NK-92 treated with Interleukin-12 subunit alpha and Interleukin-12 subunit beta, amount 100 ng/mL, for 24 hours (cell line): ENCODE data around the gene ITCH.
A peak's percentile ranks its signal among the peaks of the same experiment; 100 is the strongest.

ENCODE experiments used
- DNase-seq: peaks from one replicate; lab custom pipeline; 2025; lab: John Stamatoyannopoulos, UW

Gene ITCH

DNA sequence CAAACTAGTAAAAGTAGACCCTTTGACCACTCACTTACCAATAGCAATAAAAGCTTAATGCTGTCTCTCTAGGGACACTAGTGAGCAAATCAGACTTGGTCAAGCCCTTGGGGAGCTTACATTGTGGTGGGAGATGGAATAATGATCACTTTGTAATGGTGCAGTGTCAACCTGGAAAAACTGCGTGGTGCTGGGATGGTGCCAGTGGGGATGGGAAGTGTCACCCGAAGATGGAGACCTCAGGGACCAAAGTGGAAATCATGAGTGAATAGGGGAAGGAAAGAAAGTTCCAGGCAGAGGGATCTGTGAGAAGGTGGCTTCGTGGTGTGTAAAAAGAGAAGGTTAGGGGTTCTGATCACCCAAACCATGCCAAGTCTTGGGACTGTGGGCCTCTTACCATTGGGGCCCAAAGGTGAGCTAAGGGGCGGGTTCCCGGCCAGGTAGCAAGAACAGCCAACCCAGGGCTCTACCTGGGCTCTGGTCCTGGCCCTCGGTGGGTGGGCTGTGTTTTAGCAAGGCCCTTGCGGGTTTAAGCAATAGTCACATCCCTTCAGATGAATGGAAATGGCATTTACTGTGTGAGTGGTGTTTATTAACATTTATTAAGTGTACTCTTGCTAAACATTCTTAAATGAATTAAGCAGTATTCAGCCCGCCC, 168.7 kb downstream of the ITCH start:
- DNase-seq, result no peak

DNA sequence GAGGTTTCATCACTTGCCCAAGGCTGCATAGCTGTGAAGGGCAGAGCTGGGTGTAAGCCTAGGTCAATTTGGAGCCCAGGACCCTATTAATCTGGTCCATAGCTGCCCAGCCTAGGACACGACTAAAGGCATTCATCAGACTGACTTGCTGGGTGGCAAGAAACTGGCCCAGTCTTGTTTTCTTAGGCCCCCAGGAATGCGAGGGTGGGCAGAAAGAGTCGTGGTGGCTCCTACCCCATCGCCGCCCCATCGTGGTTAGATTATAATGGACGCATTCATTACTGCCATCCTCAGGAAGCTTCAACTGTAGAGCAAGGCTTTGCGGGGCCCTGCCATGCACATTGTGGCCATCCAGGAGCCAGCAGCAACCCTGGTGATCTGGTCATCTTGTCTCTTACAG, 169.2 kb downstream of the ITCH start:
- no peak for DNase-seq

DNA sequence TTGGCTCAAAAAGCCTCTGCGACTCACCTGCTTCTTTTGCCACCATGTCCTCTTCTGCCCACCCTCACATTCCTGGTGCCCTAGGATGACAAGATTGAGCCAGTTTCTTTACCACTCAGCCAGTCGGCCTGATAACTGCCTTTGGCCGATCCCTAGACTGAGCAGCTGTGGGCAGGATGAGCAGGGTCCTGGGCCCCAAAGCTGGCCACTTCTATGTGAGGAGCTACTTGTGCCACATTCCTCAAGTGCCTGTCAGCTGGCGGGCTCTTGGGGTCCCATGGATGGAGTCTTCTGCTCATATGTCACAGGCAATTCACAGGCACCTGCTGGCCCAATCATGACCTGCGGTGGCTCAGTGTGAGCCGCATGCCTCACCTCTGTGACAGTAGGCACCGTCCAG, 169.7 kb downstream of the ITCH start:
- DNase-seq, result no peak

DNA sequence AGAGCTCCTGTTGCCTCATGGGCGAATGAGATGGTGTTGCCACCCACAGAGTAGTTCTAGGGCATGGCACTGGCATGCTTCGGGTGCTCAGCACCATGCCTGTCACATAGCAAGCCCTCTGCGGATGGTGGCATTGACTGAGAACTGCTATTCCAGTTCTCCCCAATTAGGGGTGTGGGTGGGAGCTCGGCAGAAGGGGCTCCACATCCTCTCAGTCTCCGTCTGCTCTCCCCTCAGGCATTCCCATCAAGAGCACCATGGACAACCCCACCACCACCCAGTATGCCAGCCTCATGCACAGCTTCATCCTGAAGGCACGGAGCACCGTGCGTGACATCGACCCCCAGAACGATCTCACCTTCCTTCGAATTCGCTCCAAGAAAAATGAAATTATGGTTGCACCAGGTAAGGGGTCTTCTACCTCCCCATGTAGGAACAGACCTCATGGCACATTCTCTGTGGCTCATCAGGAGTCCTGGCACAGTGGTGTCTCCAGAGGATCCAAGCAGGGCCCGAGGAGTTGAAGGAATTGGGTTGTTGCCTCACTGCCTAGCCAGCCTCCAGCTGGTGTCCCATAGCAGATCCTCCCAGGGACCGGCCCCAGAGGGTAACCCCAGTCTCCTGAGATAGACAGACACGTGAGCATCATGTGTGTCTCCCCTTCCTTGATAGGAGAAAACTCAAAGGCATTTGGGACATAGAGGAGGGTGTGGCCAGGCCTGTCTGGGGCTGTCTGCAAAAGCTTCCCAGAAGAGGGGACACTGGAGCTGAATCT, 171.5 kb downstream of the ITCH start:
- no peak for DNase-seq

DNA sequence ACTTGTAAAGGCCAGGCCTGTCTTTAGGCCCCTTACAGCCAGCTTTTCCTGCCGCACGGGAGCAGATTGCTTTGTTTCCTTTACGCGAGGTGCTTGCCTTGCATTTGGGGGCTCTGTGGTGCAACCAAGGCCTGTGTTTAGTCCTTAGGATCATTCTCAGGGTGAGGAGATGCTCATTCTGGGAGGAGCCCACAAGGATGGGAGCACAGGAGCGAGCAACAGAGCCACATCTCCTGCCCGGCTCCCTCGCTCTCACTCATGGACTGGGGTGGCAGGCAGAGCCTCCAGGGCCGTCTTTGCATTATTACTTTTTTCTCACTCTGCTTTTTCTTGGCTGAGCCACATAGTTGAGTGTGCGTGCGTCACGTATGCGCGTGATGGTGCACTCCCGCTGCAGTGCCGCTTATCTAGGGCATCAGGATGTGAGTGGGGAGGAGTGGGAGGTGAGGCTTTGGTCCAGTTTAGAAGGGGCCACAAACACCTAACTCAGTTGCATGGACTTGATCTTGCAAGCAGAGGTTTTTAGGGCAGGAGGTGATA, 172.3 kb downstream of the ITCH start:
- no peak for DNase-seq

DNA sequence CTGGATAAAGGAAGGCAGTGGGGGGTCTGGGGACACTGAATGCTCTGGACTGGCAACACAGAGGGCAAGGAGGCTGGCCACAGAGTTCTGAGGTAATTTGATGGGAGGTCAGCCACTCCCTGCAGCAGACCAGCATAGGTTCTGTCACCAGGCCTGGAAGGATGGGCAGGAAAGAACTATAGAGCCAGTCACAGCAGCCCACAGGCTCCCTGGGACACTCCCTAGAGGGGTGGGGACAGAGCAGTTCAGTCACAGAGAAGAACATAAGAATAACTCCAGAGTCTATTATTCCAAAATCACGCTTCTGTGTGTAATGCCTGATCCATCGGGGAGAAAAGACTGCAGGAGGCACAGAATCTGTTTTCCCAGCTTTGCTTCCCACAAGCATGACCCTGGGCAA, 172.8 kb downstream of the ITCH start:
- no peak for DNase-seq

DNA sequence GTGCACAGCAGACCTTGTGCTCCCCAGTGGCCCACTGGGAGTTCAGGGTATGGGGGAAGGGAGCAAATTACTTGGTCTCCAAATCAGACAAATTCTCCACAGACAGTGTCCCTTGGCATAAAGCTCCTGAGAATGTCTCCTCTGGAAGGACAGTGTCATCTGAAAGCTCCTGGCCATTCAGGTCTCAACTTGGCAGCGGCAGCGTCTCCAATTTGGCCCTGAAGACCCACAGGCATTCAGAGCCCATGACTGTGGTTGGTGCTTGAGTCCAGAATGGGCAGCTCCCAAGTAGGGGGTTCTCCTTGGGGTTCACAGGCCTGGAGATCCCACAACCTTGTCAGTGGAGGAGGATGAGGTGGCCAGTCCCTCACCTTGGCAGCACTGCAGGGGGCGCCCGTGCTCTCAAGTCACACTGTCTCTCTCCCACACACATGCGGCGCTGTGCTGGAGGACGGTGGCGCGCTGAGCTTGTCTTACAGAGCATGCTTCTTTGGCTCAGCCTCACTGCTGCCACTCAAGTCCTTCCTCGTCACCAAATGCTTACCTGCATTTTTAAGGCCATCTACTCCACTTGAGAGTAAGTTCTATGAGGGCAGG, 173.8 kb downstream of the ITCH start:
- DNase-seq, result no peak

DNA sequence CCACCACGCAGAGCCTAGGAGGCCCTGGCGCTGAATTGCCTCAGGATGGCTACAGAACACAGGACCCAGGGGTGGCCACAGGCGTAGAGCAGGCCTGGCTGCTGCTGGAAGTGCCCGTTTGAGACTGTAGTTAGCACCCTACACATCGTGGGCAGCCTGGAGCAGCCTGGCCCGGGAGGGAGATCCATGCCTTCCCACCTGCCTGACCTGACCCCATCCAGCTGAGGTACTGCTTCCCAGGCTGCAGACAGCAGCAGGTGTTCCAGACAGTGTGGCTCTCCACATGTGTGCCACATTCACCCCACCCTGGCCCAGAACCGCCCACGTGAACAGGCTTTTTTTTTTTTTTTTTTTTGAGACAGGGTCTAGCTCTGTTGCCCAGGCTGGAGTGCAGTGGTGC, 174.6 kb downstream of the ITCH start:
- no peak for DNase-seq

DNA sequence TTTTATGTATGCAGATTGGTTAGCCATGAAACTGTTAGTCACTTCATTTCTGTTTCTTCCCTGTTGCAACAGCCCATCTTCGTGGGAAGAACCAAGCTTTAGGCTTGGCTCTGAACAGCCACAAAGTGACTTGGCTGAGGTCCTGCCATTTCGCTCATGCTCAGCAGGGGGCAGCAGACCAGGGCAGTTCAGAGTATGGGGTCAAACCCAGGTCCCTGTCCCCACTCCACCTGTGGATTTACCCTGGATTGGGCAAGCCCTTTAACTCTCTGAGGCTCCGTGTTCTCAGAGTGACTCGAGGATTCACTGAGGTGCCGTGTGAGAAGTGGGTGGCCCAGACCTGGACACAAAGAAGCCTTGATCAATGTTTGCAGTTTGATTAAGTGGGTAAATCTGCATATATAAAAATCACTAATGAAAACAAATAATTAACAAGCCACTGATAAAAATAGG, 175.6 kb downstream of the ITCH start:
- peak; percentile 30 for DNase-seq

DNA sequence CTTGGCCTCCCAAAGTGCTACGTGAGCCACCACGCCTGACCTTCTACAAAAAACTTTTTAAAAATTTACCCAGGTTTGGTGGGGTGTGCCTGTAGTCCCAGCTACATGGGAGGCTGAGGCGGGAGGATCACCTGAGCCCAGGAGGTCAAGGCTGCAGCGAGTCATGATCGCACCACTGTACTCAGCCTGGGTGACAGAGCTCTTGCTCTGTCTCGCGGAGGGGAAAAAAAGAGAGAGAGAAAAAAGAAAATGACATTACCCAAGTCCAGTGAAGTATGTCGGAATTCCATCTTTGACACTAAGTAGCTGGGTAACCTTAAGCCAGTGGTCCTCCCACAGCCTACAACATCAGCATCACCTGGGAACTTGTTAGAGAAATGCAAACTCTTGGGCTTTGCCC, 176.7 kb downstream of the ITCH start:
- DNase-seq, result no peak

DNA sequence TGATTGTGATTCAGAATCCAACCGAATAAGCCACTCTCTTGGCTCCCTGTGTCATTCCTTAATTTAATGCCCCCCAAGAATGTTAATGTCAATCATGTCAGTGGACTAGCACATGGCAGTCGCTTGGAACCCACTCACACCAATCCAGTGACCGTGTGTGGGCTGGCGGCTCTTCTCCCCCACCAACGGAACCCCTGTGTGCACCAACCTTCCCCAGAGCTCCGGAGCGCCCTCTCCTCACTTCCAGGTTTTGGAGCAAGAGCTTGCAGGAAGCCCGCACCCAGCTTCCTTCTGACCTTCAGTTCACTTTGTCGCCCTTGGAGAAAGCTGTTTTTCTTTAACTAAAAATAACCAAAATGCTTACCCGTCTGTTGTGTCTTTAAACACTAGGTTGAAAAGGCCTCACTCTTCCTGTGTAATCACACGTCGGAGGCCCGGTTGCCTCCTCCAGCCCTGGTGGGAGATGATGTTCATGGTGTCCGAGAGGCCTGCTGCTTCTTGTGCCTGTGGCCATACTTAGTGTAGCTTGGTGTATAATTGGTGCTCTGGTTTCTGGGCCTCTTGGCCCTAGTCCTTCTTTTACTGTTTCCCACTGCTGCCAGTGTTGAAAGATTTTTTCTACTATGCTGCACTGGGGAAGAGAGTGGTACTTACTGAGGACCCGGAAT, 177.7 kb downstream of the ITCH start:
- DNase-seq, result no peak

DNA sequence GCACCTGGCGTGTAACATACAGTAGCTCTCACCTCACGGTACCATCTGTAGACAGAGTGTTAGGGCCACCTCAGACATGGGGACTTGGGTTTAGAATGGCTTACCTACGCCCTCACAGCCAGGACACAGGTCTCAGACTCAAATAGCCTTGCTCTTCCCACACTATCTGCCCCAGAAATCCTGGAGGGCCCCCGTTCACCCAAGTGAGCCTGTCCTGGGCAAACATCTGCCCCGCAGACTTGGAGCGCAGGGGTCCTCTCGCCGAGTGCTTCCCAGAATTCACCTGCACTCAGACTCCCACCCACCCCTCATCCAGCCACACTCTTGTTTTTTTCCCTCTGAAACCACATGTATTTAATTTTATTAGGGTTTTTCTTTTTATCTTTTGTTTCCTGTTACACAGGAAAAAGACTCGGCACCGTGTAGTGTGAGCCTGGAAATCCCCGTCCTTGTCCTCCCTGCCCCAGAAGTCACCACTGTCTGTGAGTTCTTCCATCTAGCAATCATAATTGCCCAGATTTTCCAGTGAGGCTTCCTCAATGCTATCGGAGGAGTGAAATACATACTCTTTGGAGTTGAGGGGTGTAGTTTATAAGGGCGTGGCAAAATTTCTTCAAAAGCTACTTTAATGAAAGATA, 178.3 kb downstream of the ITCH start:
- no peak for DNase-seq

DNA sequence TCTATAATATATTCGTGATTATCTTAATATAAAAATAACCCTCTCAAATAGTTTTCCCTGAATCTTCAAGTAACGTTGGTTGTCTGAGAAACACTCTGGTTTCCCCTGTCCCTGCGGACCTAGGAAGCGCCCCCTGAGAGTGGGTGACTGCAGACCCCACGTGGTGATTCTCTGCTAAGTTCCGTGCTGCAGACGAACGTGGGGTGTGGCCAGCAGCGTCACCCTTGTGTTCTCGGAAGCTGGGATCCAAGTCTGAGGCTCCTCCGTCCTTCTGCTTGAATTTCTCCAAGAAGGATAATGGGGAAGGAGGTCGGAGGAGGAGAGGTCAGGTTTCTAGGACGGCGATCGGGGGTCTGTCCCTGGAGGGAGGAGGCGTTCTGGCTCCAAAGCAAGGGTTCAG, 178.8 kb downstream of the ITCH start:
- DNase-seq, result no peak

DNA sequence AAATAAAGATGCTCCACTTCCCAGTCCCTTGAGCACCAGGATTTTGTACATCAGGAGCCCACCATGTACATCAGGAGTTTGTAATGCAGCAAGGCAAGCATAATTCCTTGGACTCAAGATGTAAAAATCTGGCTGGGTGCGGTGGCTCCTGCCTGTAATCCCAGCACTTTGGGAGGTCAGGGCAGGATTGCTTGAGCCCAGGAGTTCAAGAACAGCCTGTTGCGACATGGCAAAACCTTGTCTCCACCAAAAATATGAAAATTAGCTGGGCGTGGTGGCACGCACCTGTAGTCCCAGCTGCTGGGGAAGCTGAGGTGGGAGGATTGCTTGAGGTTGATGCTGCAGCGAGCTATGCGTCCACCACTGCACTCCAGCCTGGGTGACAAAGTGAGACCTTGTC, 179.4 kb downstream of the ITCH start:
- DNase-seq, result no peak

DNA sequence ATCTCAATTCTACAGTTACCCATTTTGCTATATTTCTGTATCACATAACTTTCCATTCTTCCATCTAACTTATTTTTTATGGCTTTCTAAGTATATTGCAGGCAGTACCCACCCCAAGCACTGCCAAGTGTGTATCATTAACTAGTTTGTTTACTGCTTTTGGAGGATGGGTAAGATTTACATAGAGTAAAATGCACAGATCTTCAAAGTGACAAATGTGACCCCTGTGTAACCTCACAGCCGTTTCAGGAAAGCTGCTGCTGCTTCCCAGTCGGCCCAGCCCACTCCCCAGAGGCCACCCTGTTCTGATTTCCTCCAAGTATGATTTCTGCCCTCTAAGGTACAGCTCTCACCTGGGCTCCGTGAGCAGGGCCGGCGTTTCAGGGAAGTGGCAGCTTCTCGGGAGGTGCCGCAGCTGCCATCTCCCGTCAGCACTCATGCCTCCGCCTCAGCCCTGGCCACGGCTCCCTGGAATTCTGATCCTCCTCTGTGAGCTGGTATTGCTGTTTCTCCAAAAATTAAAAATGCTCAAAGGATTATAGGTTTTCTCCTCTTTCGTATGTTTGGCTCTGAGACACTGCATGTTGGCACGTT, 180.5 kb downstream of the ITCH start:
- DNase-seq, result no peak

DNA sequence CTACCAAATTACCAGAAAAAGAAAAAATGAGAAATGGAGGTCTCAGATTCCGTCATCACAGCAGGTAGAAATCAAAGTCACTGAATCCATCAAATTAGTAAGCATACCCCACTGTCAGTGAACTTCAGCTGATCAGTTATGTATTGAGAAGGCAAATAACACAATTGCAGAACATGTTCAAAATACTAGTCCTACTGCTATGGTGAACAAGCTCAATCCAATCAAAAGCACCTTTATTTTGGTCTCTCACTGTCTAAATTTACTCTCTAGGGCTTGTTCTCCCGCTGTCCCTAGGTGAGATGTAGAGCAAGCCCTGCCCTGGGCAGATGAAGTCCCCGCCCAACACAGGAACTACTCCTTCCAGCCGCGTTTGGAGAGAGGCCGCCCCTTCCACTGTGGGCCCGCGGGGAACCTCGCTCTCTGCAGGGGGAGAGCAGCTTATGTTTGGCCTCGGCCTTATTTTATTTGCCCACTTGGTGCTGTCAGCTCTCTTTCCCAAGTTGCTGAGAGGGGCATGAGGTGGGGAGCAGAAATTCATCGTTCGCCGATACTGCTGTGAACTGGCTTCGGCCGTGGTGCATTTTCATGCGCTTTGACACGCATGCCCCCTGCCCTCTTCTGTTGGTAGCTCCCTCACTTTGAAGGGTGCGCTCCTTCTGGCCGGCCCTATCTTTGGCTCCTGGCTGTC, 181.2 kb downstream of the ITCH start:
- no peak for DNase-seq

DNA sequence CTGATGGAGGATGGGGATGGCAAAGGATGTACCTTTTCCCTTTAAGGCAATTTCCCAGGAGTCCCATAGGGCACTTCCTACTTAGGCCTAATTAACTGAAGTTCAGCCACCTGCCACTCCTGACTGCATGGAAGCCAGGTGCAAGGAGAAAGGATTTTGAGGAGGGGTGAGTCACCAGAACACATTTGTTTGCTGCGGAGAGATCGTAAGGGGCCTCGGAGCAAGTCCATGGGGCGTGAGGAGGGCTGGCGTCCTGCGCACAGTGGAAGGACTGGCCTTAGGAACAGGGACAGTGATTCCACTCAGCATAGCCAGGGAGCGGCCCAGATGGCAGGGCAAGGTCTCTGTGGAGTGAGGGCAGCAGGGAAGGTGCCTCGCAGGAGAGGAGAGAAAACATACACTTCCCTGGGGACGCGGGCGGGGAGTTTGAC, 183.7 kb downstream of the ITCH start:
- no peak for DNase-seq

DNA sequence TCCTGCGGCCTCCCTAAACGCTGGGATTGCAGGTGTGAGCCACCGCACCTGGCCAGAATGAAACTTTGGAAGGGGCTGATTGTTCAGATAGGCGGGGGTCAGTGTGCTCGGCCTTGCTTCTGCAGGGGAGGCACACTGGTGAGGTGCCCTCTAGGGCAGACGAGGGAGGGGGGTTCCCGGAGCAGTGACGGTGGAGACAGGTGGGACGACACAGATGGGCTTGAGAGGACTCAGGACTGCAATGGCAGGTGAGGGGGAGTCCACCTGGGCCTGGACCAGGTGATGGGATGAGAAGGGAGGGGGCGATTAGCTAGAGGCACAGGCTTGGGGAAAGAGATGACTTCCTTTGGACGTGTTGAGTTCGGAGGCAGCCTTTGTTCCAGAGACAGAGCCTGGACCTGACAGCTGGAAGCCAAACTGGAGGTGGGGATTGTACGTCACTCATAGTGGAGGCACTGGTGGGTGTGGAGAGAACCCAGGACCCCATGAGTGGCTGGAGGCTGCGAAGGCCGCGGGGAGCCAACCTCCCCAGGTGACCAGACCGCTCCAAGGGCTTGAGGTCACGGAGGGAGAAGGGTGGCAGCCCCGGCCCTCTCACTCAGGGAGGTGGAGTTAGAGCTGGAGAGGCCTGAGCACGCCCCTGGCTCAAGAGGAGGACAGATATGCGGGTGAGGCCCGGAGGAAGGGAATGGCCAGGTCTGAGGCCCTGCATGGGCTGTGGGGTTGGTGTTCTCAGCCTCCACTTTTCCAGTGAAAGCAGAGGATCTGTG, 185.0 kb downstream of the ITCH start:
- DNase-seq, result no peak

DNA sequence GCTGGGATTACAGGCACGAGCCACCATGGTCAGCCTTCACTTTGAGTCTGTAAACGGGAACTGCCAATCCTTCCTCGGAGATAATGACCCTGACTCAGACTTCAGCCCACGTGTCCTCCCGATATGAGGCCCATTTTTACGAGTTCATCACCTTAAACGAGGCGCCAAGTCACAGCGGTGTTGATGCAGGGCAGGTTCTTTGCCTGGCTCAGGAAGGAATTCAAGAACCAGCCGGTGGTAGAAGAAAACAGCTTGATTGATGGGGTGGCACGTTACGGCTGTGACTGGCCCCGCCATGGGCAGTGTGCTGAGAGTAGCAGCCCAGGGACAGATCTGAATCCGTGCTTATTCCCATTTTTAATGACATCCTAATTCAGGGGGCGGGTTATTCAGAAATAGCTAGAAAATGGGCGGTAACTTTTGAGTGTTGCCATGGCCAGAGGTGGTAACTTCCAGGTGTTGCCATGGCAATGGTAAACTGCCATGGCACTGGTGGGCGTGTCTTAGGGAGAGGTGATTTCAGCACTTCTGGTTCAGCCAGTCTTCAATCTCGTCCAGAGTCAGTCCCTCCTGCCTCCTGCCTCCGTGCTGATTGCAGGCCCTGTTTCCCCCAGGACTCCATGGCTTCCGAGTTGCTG, 186.3 kb downstream of the ITCH start:
- no peak for DNase-seq

DNA sequence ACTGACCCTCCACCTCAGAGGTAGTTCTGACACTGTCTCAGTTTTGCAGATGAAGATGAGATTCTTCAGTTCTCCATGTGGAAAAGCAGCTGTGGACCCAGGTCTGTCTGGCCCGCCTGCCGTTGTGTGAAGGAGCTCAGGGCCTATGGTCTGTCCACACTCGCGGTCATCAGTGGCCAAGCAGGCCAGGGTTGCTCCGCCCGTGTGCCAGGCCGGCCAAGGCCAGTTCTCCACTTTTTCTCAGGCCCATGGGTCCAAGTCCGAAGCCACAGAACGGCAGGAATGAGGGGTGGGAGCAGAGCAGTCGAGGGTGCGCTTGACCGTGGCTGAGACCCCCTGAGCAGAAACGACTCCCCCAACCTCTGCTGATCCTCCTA, 186.8 kb downstream of the ITCH start:
- DNase-seq, result no peak
